ENCODE measurements around the gene FOXK2. TPM values are rescaled to one million over a fixed set of nuclear protein-coding genes. Genes with fewer than 3 reads are reported as not detected.
"Not testable (repeated sequence)": the region's sequence is repeated elsewhere in the genome, so short reads cannot be mapped to it uniquely, and the experiment has no call there.

The FOXK2 gene
- total RNA-seq, 1 donor from 2014 or later, result 42.5 TPM

DNA sequence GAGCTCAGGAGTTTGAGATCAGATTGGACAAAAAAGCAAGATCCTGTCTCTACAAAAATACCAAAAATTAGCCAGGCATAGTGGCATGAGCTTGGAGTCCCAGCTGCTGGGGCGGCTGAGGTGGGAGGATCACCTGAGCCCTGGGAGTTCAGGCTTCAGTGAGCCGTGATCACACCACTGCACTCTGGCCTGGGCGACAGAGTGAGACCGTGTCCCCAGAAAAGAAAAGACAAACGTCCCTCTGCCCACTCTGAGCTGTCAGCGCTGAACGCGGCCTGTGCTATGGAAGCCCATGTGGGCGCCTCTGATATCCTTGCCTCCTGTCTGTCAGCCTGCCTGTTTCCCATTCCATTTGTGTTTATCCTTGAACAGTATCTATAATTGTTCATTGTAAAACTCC is 50.7 kb downstream of the FOXK2 start:
- TF ChIP-seq CTCF (IDR thresholded peaks at IDR 0.05; ENCODE audit: insufficient read depth, low read length, poor library complexity, severe bottlenecking), result no peak

GRCh38 chr17:82571855-82572254 is 52.3 kb downstream of the FOXK2 start:
- TF ChIP-seq CTCF (IDR thresholded peaks at IDR 0.05; ENCODE audit: insufficient read depth, low read length, poor library complexity, severe bottlenecking), result no peak
- no peaks in the 10 kb centered on the region for H3K36me3 ChIP-seq (ENCODE audit: control insufficient read depth, insufficient read depth, low read length)

More for the DNA sequence above, 50.7 kb downstream of the FOXK2 start:
- Histone ChIP-seq H3K36me3 (ENCODE audit: control insufficient read depth, insufficient read depth, low read length) (no peaks in the 10 kb centered on the region), H3K27me3 (ENCODE audit: control insufficient read depth, insufficient read depth, low read length) (no peaks in the 10 kb centered on the region), H3K4me3 (ENCODE audit: low read depth, low read length) (no peak overlapping the region)
- no peak for DNase-seq (ENCODE audit: low read depth)

GRCh38 chr17:82574041-82574440 is 54.5 kb downstream of the FOXK2 start:
- Histone ChIP-seq H3K4me3 (ENCODE audit: low read depth, low read length) (no peak overlapping the region), H3K36me3 (ENCODE audit: control insufficient read depth, insufficient read depth, low read length) (no peaks in the 10 kb centered on the region), H3K27me3 (ENCODE audit: control insufficient read depth, insufficient read depth, low read length) (no peaks in the 10 kb centered on the region)
- no peak for DNase-seq (ENCODE audit: low read depth)
- TF ChIP-seq CTCF (IDR thresholded peaks at IDR 0.05; ENCODE audit: insufficient read depth, low read length, poor library complexity, severe bottlenecking), result no peak

More at GRCh38 chr17:82571855-82572254, 52.3 kb downstream of the FOXK2 start:
- DNase-seq (ENCODE audit: low read depth), result no peak
- Histone ChIP-seq H3K4me3 (ENCODE audit: low read depth, low read length) (no peak overlapping the region), H3K27me3 (ENCODE audit: control insufficient read depth, insufficient read depth, low read length) (no peaks in the 10 kb centered on the region)

- not testable (repeated sequence) for H3K4me3 ChIP-seq (ENCODE audit: low read depth, low read length); H3K36me3 ChIP-seq (ENCODE audit: control insufficient read depth, insufficient read depth, low read length); H3K27me3 ChIP-seq (ENCODE audit: control insufficient read depth, insufficient read depth, low read length); DNase-seq (ENCODE audit: low read depth)
Observed at GRCh38 chr17:82575581-82576221, 56.2 kb downstream of the FOXK2 start.

GRCh38 chr17:82577300-82577699 is 57.8 kb downstream of the FOXK2 start:
- TF ChIP-seq CTCF (IDR thresholded peaks at IDR 0.05; ENCODE audit: insufficient read depth, low read length, poor library complexity, severe bottlenecking), result no peak
- Histone ChIP-seq H3K36me3 (ENCODE audit: control insufficient read depth, insufficient read depth, low read length) (no peaks in the 10 kb centered on the region), H3K27me3 (ENCODE audit: control insufficient read depth, insufficient read depth, low read length) (no peaks in the 10 kb centered on the region), H3K4me3 (ENCODE audit: low read depth, low read length) (no peak overlapping the region)
- DNase-seq (ENCODE audit: low read depth), result no peak

DNA sequence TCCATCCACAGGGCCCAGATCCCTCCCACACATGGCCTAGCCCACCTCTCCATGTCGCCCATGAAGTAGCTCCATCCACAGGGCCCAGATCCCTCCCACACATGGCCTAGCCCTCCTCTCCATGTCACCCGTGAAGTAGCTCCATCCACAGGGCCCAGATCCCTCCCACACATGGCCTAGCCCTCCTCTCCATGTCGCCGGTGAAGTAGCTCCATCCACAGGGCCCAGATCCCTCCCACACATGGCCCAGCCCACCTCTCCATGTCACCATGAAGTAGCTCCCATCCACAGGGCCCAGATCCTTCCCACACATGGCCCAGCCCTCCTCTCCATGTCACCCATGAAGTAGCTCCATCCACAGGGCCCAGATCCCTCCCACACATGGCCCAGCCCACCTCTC is 60.4 kb downstream of the FOXK2 start:
- not testable (repeated sequence) for H3K4me3 ChIP-seq (ENCODE audit: low read depth, low read length); DNase-seq (ENCODE audit: low read depth); H3K27me3 ChIP-seq (ENCODE audit: control insufficient read depth, insufficient read depth, low read length); H3K36me3 ChIP-seq (ENCODE audit: control insufficient read depth, insufficient read depth, low read length)

GRCh38 chr17:82582213-82582612 is 62.7 kb downstream of the FOXK2 start:
- TF ChIP-seq CTCF (IDR thresholded peaks at IDR 0.05; ENCODE audit: insufficient read depth, low read length, poor library complexity, severe bottlenecking), result no peak
- no peaks in the 10 kb centered on the region for H3K27me3 ChIP-seq (ENCODE audit: control insufficient read depth, insufficient read depth, low read length)
- no peak for DNase-seq (ENCODE audit: low read depth)
- H3K4me3 ChIP-seq (ENCODE audit: low read depth, low read length), result no peak overlapping the region
- H3K36me3 ChIP-seq (ENCODE audit: control insufficient read depth, insufficient read depth, low read length), result peaks cover 1% of the 10 kb centered on the region

Measured in kidney epithelial cell (primary cell).